Ovary (tissue), 9 donors: ENCODE results near the gene SS18L1. TPM values are rescaled to one million over a fixed set of nuclear protein-coding genes. Genes with fewer than 3 reads are reported as not detected.

Experiments
- DNase-seq, 5 donors: peaks; one replicate each; pipeline ENCODE4 v3.0.0-alpha.2; 2019 to 2020
- H3K27ac ChIP-seq, 2 donors: fragments of 200-600 bp; one replicate each; pipeline versions ENCODE4 v1.5.1 to v1.8.0; 2019 to 2022
- H3K27me3 ChIP-seq: fragments of 200-600 bp; one replicate; pipeline ENCODE4 v1.8.0; 2022
- H3K36me3 ChIP-seq: fragments of 200-600 bp; sonication (generic); one replicate; pipeline ENCODE4 v1.5.1; 2019
- H3K4me1 ChIP-seq: one replicate; pipeline ENCODE4 v1.8.1; 2013; ENCODE audit warnings: mild to moderate bottlenecking, moderate library complexity; ENCODE audit not compliant: insufficient read depth
- H3K4me3 ChIP-seq: fragments of 200-600 bp; sonication (generic); one replicate; pipeline ENCODE4 v1.5.1; 2017
- H3K9me3 ChIP-seq, 2 donors: fragments of 200-600 bp in 1 of 2; sonication (generic) in 1 of 2; one replicate each; pipeline versions ENCODE4 v1.5.1 to v1.8.1; 2013 to 2019; ENCODE audit warnings: mild to moderate bottlenecking in 1 of 2, moderate library complexity in 1 of 2
- EP300 ChIP-seq: sonication (generic); formaldehyde crosslinking; IDR thresholded peaks from one replicate; pipeline ENCODE4 v1.6.1; 2017; ENCODE audit warnings: antibody characterized with exemption
- POLR2A ChIP-seq: fragments of 450-650 bp; IDR thresholded peaks from one replicate; pipeline ENCODE4 v1.6.1; 2017; ENCODE audit warnings: antibody characterized with exemption, mild to moderate bottlenecking, moderate library complexity
- WGBS, 3 donors: extraction: QIAGEN DNeasy Blood & Tissue Kit in 1 of 3; methylation state at CpG; one replicate each; pipeline versions ENCODE4 v1.1.5 to v1.1.7; 2013 to 2017; 5-methylcytosine and 5-hydroxymethylcytosine counted together
- intact Hi-C, 4 donors: fragments of 100-400 bp; cut with DNase I; formaldehyde crosslinking; loops; one replicate each; pipeline versions ENCODE4 v1.11.0 to v1.15.1; 2022 to 2023
- polyA plus RNA-seq, 2 donors: library from polyadenylated mRNA; stranded (reverse); fragments of 200-250 nt in 1 of 2; fragments of 350-450 nt in 1 of 2; fragmentation: Illumina TruSeq in 1 of 2; extraction: RNeasy Lipid Tissue Mini Kit (QIAGEN cat#74804) in 1 of 2; gene quantifications; one replicate each; pipeline ENCODE4 v1.2.3, GENCODE V29; 2013 to 2014
- total RNA-seq, 7 donors: library from RNA; depleted of rRNA in 2 of 7; stranded (reverse); fragments of >200 nt in 2 of 7; fragmentation: NEBNext Ultra II Directional in 3 of 7; extraction: Animal tissue kit (Norgen Biotek cat#: 25700) in 3 of 7; gene quantifications; one replicate each; pipeline versions ENCODE4 v1.1.0 to v1.2.4, GENCODE V29; 2016 to 2023
- TF ChIP-seq, protein P1 (sequence below), 3 donors: fragments of 450-650 bp in 2 of 3; fragments of 200-600 bp in 1 of 3; IDR thresholded peaks; one replicate each; pipeline versions ENCODE4 v1.5.1 to v1.8.0; 2016 to 2022; ENCODE audit warnings: antibody characterized with exemption in 3 of 3, mild to moderate bottlenecking in 1 of 3
- donor health status: DM: no; HTN: no; CAD: no; lungs with moderate emphysema.
- donor health status: DM: no; HTN: no; CAD: no.
- donor health status: Bipolar disorder and iron deficiency.
- donor health status: DM: yes; HTN: yes; CAD: no.
- donor health status: DM: no; HTN: no; CAD: no.
- donor health status: DM: yes; HTN: yes; CAD: no.

The SS18L1 gene
- total and polyA plus RNA-seq, 9 donors = 7.7 to 14.3 (median 12.4) TPM

DNA sequence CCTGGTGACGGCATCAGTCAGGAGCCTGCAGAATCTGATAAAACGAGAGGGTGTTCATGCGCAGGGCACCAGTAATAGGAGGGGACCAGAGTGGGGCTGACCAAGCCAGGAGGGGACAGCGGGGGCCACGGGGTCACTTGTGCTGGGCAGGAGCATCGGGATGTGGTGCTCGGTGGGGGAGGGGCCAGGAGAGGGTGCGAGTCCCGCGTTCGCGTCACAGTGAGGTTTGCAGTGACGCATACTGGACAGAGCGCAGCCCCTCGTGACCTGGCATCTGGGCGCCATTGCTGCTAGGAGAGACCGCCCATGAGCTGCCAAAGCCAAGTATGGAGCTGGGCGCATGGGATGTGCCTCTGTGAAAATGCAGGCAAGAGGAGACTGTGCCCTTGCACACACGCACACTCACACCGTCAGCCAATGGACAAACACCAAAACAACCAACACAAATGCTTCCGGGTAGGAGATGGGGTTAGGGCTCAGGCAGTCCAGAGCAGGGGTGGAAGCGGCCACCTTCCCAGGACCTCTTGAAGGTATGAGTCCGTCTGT is 25.4 kb downstream of the SS18L1 start:
- Histone ChIP-seq H3K4me1 (no peaks in the 10 kb centered on the region), H3K27ac (no peak overlapping the region), H3K9me3 (no peaks in the 10 kb centered on the region), H3K27me3 (no peaks in the 10 kb centered on the region), H3K36me3 (no peaks in the 10 kb centered on the region), H3K4me3 (no peak overlapping the region)
- TF ChIP-seq, protein P1, sequence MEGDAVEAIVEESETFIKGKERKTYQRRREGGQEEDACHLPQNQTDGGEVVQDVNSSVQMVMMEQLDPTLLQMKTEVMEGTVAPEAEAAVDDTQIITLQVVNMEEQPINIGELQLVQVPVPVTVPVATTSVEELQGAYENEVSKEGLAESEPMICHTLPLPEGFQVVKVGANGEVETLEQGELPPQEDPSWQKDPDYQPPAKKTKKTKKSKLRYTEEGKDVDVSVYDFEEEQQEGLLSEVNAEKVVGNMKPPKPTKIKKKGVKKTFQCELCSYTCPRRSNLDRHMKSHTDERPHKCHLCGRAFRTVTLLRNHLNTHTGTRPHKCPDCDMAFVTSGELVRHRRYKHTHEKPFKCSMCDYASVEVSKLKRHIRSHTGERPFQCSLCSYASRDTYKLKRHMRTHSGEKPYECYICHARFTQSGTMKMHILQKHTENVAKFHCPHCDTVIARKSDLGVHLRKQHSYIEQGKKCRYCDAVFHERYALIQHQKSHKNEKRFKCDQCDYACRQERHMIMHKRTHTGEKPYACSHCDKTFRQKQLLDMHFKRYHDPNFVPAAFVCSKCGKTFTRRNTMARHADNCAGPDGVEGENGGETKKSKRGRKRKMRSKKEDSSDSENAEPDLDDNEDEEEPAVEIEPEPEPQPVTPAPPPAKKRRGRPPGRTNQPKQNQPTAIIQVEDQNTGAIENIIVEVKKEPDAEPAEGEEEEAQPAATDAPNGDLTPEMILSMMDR (IDR thresholded peaks at IDR 0.05) = no peak
- TF ChIP-seq POLR2A = no peak
- TF ChIP-seq EP300 = no peak
- no peak for DNase-seq
- WGBS, 3 donors = 91 to 94% (median 94%) methylated on average over 23 of the region's 23 CpGs
- intact Hi-C loops = no loop called here

DNA sequence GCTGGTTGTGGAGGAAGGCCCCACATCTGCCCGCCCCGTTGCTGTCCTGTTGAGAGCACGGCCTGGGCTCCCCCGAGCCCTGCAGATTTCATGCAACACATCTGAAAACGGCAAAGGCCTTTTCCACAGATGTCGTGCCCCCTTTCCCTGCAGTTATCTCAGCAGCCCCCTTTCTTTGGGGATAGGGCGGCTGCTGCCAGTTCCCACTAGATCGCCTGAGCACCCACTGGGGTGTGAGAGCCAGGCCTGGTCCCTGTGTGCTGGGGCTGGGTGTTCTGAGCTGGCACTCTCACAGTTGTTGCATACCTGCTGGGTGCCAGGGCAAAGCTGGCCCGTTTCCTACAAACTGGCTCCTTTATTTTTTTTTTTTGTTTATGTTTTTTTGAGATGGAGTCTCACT is 27.0 kb downstream of the SS18L1 start:
- H3K9me3 ChIP-seq = no peaks in the 10 kb centered on the region
- H3K4me3 ChIP-seq = no peak overlapping the region
- H3K4me1 ChIP-seq = no peaks in the 10 kb centered on the region
- intact Hi-C loops = no loop called here
- no peaks in the 10 kb centered on the region for H3K36me3 ChIP-seq
- H3K27me3 ChIP-seq = no peaks in the 10 kb centered on the region
- 88 to 96% (median 91%) methylated on average over 9 of the region's 9 CpGs for WGBS, 3 donors
- DNase-seq = no peak
- H3K27ac ChIP-seq = no peak overlapping the region
- TF ChIP-seq EP300 (no peak), POLR2A (no peak)
- TF ChIP-seq, protein P1 (IDR thresholded peaks at IDR 0.05) = no peak

DNA sequence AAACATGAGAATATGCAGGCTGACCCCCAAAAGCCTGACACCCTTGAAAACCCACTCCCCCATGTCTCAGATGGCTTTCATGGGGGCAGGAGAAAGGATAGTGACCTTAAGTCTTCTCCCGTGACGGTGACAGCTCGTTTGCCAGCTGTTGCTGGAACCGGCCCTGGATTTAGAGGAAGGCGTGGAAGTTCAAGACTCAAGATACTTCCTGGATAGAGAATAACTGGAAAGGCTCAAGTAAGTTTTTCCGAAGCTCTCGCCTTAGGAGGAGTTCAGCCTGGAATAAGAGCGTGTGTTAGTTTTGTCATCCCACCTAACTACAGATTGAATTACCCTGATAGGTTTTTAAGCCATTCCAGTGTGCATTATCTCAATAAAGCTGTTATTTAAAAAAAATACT is 27.7 kb downstream of the SS18L1 start:
- Histone ChIP-seq H3K9me3 (no peaks in the 10 kb centered on the region), H3K36me3 (no peaks in the 10 kb centered on the region), H3K4me3 (no peak overlapping the region), H3K27me3 (no peaks in the 10 kb centered on the region), H3K4me1 (no peaks in the 10 kb centered on the region), H3K27ac (no peak overlapping the region)
- WGBS, 3 donors = 85 to 86% (median 85%) methylated on average over 8 of the region's 8 CpGs
- intact Hi-C loops = no loop called here
- TF ChIP-seq EP300 = no peak
- no peak for TF ChIP-seq POLR2A
- TF ChIP-seq, protein P1 (IDR thresholded peaks at IDR 0.05) = no peak
- no peak for DNase-seq

DNA sequence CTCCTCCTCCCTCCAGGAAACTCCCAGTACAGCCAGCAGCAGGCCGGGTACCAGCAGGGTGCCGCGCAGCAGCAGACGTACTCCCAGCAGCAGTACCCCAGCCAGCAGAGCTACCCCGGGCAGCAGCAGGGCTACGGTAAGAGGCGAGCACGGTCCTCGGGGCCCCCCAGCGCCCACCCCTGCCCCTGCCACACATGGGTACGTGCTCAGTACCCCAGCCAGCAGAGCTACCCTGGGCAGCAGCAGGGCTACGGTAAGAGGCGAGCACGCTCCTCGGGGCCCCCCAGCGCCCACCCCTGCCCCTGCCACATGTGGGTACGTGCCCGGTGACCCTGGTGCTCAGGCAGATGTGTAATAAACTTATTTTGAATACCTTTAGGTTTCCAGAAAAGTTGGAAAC is 29.1 kb downstream of the SS18L1 start:
- Histone ChIP-seq H3K27ac (no peak overlapping the region), H3K27me3 (no peaks in the 10 kb centered on the region), H3K36me3 (no peaks in the 10 kb centered on the region), H3K9me3 (no peaks in the 10 kb centered on the region), H3K4me1 (no peaks in the 10 kb centered on the region), H3K4me3 (no peak overlapping the region)
- TF ChIP-seq, protein P1 (IDR thresholded peaks at IDR 0.05) = no peak
- no peak for TF ChIP-seq POLR2A
- no peak for TF ChIP-seq EP300
- DNase-seq = no peak
- intact Hi-C loops = no loop called here
- WGBS, 3 donors = 93 to 96% (median 93%) methylated on average over 14 to 18 of the region's 18 CpGs
